HG03159 (cell line): ENCODE data around the gene HTR3C.
"Not testable (repeated sequence)": the region's sequence is repeated elsewhere in the genome, so short reads cannot be mapped to it uniquely, and the experiment has no call there.

Experiments
- ATAC-seq: cut with Tn5 transposase; IDR thresholded peaks from one replicate; pipeline ENCODE4 v1.9.1; 2021; ENCODE audit warnings: mild to moderate bottlenecking, moderate library complexity; ENCODE audit not compliant: unreplicated experiment

HTR3C gene

DNA sequence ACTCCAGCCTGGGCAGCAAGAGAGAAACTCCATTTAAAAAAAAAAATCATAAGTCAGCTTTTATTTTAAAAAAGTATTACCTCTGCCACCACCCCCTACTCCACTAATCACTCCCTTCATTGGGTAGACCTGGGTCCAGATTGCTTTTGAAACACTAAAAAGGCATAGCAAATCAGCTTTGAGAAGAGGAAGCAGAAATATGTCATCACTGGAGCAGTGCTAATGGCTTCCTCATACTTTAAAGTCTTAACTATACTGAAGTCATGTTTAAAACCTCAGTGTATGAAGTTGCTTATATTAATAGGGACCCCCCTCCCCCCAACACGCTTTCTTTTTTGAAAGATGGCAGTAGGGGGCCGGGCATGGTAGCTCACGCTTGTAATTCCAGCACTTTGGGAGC, 22.3 kb upstream of the HTR3C start:
- no peak for ATAC-seq

DNA sequence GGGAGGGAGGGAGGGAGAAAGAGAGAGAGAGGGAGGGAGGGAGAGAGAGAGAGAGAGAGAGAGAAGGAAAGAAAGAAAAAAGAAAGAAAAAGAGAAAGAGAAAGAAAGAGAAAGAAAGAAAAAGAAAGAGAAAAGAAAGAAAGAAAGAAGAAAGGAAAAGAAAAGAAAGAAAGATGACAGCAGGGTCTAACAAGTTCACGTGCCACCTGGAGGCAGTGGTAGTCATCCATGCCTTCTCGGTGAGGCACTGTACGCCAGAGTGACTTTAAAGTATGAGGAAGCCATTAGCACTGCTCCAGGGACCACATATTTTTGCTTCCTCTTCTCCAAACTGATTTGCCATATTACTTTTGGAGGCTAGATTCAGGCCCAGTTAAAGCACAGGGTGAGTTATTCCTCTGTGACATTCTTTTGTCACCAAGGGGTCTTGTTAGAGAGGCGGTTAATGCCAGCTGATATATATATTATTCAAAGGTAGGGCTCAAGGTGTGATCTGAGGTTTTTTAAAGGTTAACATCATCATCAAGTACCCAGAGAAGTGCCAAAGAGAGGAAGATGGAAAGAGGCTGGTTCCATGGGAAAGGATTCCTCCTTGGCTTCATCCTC, 21.6 kb upstream of the HTR3C start, which contains the start of gene HTR3D:
Gene HTR3D (plus strand): TSS at position 556 of the 606 bp plus-strand sequence. CDS start 0 bp downstream, at position 556.
- no peak for ATAC-seq

- no peak for ATAC-seq
Observed at GRCh38 chr3:184037816-184038215, 15.0 kb upstream of the HTR3C start.

DNA sequence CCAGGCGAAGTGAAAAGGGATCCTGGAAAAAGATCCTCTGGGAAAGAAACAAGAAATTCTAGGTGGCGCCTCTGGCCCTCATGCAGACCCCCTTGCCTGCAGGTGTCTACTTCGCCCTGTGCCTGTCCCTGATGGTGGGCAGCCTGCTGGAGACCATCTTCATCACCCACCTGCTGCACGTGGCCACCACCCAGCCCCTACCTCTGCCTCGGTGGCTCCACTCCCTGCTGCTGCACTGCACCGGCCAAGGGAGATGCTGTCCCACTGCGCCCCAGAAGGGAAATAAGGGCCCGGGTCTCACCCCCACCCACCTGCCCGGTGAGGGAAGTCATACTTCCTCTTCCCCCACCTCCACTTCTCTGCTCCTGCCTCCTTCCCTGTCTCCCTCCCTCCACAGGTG, 14.5 kb upstream of the HTR3C start:
- not testable (repeated sequence) for ATAC-seq

GRCh38 chr3:184039414-184039813, 13.4 kb upstream of the HTR3C start:
- ATAC-seq, result no peak

DNA sequence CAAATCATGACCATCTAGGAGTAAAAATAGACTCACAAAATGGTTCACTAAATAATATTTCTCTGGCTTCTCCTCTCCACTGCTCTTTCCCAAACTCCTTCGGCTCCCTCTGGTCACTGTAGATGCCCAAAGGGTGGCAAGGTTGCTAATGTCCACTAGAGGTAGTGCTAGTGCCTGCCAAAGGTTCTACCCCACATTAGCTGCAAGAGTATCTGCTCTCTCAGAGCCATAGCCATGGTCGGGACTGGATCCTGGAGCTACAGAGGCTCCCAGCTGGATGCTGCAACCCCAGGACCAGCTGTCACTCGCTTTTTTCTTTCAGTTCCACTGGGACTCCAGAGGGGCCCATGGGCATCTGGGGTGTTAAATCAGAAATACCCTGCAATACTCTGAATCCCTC, 12.8 kb upstream of the HTR3C start:
- ATAC-seq, result no peak

DNA sequence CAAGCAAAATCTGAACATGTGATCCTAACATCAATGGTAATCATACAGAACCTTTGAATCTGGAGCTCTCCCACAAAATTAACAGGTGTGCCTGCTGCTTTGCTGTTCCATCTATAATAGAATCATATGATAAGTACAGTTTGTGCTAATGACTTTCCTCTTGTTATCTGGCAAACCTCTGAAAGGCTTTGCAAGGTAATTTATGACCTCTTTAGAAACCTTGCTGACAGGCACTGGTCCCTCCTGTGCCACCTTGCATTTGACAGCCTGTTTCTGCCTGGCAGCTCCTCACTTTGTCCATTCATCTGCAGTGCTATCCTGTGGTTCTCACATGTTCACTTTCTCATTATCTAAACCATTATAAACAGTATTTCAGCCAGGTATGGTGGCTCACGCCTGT, 10.2 kb upstream of the HTR3C start:
- ATAC-seq, result no peak

- ATAC-seq, result no peak
Observed at GRCh38 chr3:184045995-184046394, 6.9 kb upstream of the HTR3C start.

GRCh38 chr3:184050217-184050847, 2.5 kb upstream of the HTR3C start:
- ATAC-seq, result no peak

- ATAC-seq, result no peak
Observed at GRCh38 chr3:184058029-184058428, 5.2 kb downstream of the HTR3C start.

DNA sequence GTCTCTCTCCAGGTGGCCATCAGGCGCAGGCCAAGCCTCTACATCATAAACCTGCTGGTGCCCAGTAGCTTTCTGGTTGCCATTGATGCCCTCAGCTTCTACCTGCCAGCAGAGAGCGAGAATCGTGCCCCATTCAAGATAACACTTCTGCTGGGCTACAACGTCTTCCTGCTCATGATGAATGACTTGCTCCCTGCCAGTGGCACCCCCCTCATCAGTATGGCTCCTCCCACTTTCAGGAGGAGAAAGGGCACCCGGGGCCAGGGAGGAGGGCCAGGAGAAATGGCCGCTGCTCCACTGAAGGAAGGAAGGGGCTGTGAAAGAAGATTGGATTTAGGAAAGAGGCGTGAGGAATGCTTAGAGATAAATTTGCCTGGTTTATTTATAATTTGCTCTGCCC, 6.6 kb downstream of the HTR3C start:
- no peak for ATAC-seq

- ATAC-seq, result no peak
Observed at GRCh38 chr3:184062637-184063036, 9.8 kb downstream of the HTR3C start.

DNA sequence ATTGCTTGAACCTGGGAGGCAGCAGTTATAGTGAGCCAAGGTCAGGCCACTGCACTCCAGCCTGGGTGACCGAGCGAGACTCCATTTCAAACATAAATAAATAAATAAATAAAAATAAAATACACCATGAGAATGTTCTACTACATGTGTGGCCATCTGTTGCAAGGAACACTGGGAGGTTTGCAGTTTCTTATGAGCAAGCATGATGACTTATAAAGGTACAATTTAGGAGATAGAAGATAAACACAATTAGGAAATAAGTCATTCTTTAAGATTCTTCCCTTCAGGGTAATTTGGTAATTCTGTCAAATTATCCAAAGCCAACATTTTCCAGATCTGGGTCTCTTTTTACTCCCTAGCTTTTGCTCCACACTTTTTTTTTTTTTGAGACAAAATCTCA, 13.4 kb downstream of the HTR3C start:
- ATAC-seq, result no peak

DNA sequence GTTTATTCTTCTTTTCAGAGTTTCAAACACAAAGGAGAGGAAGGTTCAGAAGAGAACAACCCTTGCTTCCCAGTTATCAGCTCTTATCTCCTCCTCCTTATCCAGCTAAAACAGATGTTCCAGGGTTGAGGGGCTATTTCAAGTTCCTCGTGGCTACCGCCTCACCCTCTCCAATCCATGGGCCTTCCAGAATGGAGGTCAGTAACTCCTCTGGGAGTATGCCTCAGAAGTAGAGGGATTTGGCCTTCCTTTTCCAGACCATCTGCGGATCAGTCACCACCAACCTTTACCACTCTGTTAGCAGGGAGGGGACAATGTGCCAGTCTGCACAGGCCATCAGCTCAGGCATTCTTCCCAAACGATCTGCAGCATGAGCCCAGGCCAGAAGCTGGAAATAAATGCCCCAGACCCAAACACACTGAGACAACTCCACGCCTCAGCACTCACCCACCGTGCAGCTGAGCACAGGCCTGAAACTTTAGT, 14.8 kb downstream of the HTR3C start:
- no peak for ATAC-seq

- no peak for ATAC-seq
Observed at GRCh38 chr3:184068344-184068743, 15.5 kb downstream of the HTR3C start.

DNA sequence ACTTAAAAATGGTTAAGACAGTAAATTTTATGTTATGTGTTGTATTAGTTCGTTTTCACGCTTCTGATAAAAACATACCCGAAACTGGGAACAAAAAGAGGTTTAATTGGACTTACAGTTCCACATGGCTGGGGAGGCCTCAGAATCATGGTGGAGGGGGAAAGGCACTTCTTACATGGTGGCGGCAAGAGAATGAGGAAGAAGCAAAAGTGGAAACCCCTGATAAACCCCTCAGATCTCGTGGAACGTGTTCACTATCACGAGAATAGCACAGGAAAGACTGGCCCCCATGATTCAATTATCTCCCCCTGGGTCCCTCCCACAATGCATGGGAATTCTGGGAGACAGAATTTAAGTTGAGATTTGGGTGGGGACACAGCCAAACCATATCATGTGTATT, 18.3 kb downstream of the HTR3C start:
- not testable (repeated sequence) for ATAC-seq

GRCh38 chr3:184073621-184074020, 20.8 kb downstream of the HTR3C start:
- ATAC-seq, result no peak

DNA sequence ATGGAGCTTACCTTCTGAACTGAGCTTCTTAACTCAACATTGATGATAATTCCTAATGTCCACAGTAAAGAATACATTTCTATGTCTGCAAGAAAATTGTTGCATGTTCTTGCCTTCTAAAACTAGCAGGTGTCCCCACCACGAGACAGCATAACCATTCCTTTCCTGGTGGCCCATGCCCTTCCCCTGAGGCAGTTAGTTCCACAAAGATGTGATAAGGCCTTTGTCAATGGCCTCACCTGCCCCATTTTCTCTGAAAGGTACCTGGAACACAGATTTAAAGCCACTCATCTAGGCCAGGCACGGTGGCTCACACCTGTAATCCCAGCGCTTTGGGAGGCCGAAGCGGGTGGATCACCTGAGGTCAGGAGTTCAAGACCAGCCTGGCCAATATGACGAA, 23.1 kb downstream of the HTR3C start:
- ATAC-seq, result no peak

DNA sequence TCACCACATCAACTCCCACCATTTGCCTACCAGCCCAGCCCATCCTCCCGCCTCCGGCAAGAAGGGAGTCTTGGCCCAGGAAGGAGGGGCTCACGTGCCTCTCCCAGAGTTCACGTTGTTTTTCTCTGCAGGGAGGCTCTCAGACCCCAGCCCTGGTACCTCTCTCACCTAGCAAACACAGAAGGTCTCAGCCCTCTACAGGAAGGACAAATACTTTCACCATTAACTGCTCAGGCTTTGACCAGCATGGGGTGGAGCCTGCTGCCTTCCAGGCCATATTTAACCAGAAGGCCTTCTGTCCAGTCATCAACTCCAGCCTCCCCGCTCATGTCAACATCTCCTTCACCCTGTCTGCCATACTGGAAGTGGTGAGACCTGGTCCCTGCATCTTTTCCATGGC, 25.0 kb downstream of the HTR3C start:
- ATAC-seq, result no peak

GRCh38 chr3:184078851-184079250, 26.0 kb downstream of the HTR3C start:
- no peak for ATAC-seq

DNA sequence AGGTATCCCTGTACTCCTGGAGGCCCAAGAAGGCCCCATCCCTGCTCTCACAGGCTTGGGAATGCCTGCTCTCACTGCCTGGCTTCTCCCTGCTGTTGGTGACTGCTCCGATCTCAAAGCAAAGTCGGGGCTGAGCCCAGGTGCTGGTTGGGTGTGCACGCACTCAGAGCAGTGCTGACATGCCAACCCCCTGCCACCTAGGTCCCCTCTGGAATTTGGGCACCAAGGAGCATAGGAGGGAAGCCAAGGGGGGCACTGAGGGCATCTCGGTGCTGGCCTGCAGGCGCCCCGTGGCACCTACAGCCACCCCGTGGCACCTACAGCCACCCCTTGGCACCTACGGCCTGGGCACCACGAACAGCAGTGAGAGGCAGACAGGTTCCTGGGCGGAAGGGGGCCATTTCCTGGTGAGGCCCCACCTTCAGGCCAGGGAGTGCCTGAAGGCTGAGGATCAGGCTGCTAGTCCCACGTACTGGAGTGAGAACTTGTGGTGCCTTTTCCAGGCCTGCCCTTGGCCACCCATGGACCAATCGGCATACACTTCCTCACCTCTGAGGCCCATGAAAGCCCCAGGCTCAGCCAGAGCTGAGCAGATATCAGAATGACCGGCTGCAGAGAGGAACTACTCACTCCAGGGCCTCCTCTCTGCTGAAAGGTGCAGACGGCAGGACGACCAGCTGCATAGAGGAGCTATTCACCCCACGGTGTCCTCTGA, 28.4 kb downstream of the HTR3C start:
- ATAC-seq, result no peak

- ATAC-seq, result no peak
Observed at GRCh38 chr3:184082034-184082433, 29.2 kb downstream of the HTR3C start.
